GM19025 (cell line): ENCODE measurements around the gene MRE11.
"Not testable (repeated sequence)": the region's sequence is repeated elsewhere in the genome, so short reads cannot be mapped to it uniquely, and the experiment has no call there.

ENCODE experiments used
- ATAC-seq: cut with Tn5 transposase; IDR thresholded peaks from one replicate; pipeline ENCODE4 v1.9.1; 2021; ENCODE audit warnings: mild to moderate bottlenecking, low read depth, moderate library complexity; ENCODE audit not compliant: unreplicated experiment

Gene MRE11

DNA sequence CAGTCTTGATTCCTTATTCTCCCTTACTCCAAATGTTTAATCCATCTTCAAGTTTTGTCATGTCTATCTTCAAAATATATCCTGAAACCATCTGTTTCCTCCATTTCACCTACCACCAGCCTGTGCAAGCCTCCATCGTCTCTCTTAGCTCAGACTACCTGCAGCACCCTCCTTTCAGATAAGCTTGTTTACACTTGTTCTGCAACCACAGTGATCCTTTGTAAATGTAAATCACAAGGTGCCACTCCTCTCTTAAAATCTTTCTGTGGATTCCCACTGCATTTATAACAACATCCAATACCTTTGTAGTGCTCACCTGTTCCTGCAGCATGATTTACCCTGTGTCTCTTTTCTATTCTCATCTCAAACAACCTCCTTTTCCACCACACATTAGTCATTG is 60.6 kb downstream of the MRE11 start:
- ATAC-seq = no peak

DNA sequence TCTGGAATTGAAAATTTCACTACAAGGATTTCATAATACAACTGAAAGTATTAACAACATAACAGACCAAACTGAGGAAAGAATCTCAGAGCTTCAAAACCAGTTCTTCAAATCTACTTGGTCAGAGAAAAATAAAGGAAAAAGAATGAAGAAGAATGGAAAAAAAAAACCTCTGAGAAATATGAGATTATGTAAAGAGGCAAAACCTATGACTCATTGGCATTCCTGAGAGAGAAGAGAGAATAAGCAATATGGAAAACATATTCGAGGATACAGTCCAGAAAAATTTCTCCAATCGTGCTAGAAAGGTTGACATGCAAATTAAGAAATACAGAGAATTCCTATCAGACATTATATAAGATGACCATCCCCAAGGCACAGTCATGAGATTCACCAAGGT is 69.0 kb downstream of the MRE11 start:
- ATAC-seq = no peak

DNA sequence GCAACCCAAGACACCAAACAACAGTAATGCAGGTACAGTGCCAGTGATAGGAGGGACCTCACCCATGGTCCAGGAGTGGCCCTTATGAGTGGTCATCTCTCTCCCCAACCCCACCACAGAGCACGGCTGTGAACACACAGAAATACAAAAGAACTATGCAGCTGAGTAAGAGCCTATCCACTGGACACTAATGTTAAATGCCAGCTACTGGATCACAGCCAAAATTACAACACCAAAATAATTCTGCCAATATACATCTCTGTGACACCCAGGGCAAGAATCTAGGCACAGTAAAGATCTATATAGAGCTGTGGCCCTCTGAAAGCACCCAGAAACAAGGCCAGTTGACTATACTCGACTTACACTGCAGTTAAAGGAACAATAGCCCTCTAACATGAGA is 69.6 kb downstream of the MRE11 start:
- no peak for ATAC-seq

DNA sequence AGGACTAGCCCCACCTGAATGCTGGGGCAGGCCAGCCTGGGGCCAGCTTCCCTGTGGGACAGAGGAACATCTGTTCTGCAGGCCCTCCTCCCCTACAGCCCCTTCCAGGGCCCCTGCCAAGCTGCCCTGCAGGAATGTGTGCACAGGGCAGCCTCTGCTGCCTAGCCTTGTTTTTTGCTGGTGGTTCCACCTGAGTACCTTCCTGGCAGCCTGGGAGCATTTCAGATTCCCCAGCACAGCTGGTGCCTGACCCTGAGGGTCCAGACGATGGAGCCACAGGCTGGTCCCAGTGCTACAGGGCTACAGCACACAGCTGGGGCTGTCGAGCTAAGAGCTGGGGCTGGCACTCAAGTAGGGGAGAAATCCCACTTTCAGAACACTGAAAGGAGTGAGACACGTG is 70.1 kb downstream of the MRE11 start:
- ATAC-seq = no peak

- ATAC-seq = no peak
These were observed 75.4 kb downstream of the MRE11 start for GRCh38 chr11:94418123-94418765.

DNA sequence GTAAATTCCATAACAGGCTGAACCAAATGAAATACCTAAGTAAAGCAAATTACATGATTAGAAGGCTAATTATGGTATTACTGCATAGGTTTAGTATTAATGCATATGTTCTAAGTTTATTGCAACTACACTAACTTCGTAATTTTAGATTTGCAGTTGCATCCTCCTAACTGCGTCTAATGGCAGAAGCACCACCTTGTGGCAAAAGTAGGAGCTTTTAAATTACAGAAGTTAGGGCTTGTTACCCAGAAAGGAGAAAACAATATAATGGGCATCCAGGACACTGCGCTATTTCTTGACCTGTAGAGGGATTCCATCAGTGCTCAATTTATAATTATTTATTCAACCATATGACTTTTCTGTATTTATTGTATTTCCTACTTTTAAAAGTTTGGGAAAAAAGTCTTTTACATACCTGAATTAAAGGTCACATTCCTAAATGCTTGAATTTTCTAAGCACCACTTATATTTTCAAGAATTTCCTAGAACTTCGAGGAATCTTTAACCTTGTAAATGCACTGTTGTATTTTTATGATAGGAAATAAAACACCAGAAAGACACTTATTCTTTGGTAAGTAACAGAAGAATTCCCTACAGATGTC is 76.2 kb downstream of the MRE11 start:
- no peak for ATAC-seq

GRCh38 chr11:94405062-94405833 is 88.4 kb downstream of the MRE11 start:
- no peak for ATAC-seq

DNA sequence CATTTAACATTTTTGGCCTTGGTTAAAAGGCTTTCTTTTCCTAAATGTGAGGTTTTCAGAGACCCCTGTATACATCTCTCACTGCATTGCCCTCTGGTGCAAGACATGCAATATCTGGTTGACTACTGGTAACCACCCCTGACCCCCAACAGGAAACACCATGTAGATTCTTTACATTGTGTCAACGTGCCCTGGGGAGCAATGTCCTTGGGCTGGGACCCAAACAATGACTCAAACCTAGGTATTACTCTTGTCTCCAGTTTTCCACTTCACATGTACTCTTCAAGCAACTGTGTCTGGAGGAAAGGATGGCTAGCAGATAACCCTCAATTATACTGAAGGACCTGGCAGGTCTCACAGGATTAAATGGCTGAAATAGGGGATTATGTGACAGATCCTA is 91.3 kb downstream of the MRE11 start:
- no peak for ATAC-seq

DNA sequence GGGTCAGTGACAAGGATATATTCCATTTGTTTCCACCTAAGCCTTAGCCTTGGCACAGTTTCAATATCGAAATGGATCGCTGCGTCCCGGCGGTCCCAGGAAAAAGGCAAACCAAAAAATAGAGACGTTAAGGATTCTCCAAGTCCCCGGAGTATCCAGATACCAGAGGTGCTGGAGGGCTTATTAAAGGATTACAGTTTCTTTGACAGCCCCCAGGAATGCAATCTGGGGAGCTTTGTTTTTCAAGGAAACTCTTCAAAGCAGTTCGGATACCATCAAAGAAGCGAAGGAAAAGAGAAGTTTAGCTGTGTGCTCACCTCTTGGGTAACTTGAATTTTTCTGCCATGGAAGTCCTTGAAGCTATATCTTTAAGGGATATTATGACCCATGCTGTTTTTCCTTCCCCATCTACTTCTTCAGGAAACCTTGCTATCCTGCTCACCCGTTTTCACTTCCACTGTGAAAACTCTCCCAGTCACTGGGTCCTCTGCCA is 91.8 kb downstream of the MRE11 start:
- ATAC-seq = no peak

- no peak for ATAC-seq
These were observed 92.5 kb downstream of the MRE11 start, which contains the start of gene GPR83 for GRCh38 chr11:94400839-94401772. Gene GPR83 (minus strand): TSS chr11:94401419. CDS start chr11:94401247, 172 bp downstream.

GRCh38 chr11:94400457-94400838 is 93.2 kb downstream of the MRE11 start:
- ATAC-seq = no peak

DNA sequence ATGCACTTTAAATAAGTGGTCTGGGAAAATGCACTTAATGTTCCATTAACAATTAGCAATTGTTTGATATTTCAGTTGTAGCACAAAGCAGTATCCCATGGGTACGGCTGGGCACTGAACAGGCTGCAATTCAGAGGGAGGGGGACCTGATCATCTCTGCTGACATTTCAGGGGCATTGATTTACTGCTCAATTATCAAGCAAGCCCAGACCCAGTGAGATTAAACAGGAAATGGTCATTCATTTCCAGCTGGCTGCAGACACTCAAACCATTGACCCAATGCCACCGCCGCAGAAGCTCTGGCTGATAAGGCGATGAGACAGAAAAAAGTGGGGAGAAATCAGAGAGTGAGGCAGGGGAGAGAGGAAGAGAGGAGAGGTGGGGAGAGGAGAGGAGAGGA is 93.6 kb downstream of the MRE11 start:
- ATAC-seq = no peak

DNA sequence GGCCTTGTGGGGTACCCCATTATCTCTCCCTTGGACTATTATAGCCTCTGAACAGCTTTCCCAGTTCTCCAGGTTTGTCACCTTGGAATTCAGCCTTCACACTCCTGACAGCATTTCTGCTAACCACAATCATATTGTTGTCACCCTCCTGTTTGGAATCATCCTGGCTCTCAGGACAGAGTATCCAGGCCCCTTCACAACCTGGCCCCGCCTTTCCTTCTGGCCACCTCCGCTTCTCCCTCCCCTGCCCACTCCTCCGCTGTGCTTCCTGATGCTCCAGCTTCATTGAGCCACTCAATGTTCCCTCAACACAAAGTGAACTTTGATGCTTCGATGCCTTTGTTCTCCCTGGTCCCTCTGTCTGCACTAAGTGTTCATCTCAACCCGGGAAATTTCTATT is 95.5 kb downstream of the MRE11 start:
- no peak for ATAC-seq

GRCh38 chr11:94396282-94396681 is 97.4 kb downstream of the MRE11 start:
- ATAC-seq = no peak

DNA sequence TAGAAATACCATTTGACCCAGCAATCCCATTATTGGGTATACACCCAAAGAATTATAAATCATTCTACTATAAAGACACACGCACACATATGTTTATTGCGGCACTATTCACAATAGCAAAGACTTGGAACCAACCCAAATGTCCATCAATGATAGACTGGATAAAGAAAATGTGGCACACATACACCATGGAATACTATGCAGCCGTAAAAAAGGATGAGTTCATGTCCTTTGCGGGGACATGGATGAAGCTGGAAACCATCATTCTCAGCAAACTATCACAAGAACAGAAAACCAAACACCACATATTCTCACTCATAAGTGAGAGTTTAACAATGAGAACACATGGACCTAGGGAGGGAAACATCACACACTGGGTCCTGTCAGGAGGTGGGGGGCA is 101.7 kb downstream of the MRE11 start:
- not testable (repeated sequence) for ATAC-seq

- ATAC-seq = no peak
These were observed 114.0 kb downstream of the MRE11 start for GRCh38 chr11:94379613-94380012.

GRCh38 chr11:94376841-94377240 is 116.8 kb downstream of the MRE11 start:
- ATAC-seq = no peak

DNA sequence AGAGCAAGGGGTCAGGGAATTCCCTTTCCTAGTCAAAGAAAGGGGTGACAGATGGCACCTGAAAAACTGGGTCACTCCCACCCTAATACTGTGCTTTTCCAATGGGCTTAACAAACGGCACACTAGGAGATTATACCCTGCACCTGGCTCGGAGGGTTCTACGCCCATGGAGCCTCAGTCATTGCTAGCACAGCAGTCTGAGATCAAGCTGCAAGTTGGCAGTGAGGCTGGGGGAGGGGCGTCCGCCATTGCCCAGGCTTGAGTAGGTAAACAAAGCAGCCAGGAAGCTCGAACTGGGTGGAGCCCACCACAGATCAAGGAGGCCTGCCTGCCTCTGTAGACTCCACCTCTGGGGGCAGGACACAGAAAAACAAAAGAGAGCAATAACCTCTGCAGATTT is 123.1 kb downstream of the MRE11 start:
- not testable (repeated sequence) for ATAC-seq
